IMR-90 (cell line): ENCODE measurements around the gene HMCN1. TPM values are rescaled to one million over a fixed set of nuclear protein-coding genes. Genes with fewer than 3 reads are reported as not detected.

Source experiments
- ATAC-seq: fragments of 200-7000 bp; cut with Tn5 transposase; 2 replicates; pipeline ENCODE4 v1.9.1; 2020; ENCODE audit warnings: low read depth, mild to moderate bottlenecking, moderate library complexity
- BruUV-seq: library from RNA; stranded (reverse); fragments of 400-500 nt; replicated peaks from 2 replicates; lab custom pipeline; 2021; lab: Mats Ljungman, UMichigan
- CTCF ChIA-PET: fragments of 300-600 bp; formaldehyde crosslinking; extraction: SDS; loops from one replicate; lab custom pipeline; 2021; ENCODE audit warnings: antibody characterized with exemption; lab: Yijun Ruan, JAX
- POLR2A ChIA-PET: fragments of 300-600 bp; sonication (Branson Sonifier 250); formaldehyde crosslinking; loops from one replicate; lab custom pipeline; 2022; ENCODE audit warnings: antibody characterized with exemption; ENCODE audit not compliant: unreplicated experiment; lab: Charles Lee
- DNase-seq: peaks from one replicate; pipeline ENCODE4 v3.0.0; 2013
- H2AFZ ChIP-seq: replicated peaks from 2 replicates; pipeline ENCODE3; 2013; ENCODE audit warnings: low read length, mild to moderate bottlenecking; ENCODE audit not compliant: poor library complexity
- H2AK5ac ChIP-seq: 2 replicates; pipeline ENCODE4 v1.6.1; 2013; ENCODE audit warnings: low read depth, low read length, inconsistent platforms
- H2AK9ac ChIP-seq: replicated peaks from 2 replicates; pipeline ENCODE3; 2013; ENCODE audit warnings: mild to moderate bottlenecking, low read depth, low read length, moderate library complexity; ENCODE audit not compliant: poor library complexity
- H2BK120ac ChIP-seq: 2 replicates; pipeline ENCODE4 v1.6.1; 2013; ENCODE audit warnings: low read depth, low read length, inconsistent platforms
- H2BK15ac ChIP-seq: 3 replicates; pipeline ENCODE4 v1.6.1; 2013; ENCODE audit warnings: low read depth, low read length, inconsistent platforms
- H2BK20ac ChIP-seq: 2 replicates; pipeline ENCODE4 v1.6.1; 2013; ENCODE audit warnings: low read depth, mild to moderate bottlenecking, inconsistent platforms, low read length, moderate library complexity
- H2BK5ac ChIP-seq: 2 replicates; pipeline ENCODE4 v1.6.1; 2013; ENCODE audit warnings: mild to moderate bottlenecking, low read depth, low read length, inconsistent platforms; ENCODE audit not compliant: poor library complexity, severe bottlenecking
- H3K14ac ChIP-seq: replicated peaks from 2 replicates; pipeline ENCODE4 v1.6.1; 2013; ENCODE audit warnings: low read depth, low read length, inconsistent platforms
- H3K18ac ChIP-seq: 2 replicates; pipeline ENCODE4 v1.6.1; 2013; ENCODE audit warnings: low read depth, low read length, control low read depth
- H3K23ac ChIP-seq: 2 replicates; pipeline ENCODE4 v1.6.1; 2013; ENCODE audit warnings: low read depth, low read length, inconsistent platforms
- H3K27ac ChIP-seq: 2 replicates; pipeline ENCODE4 v1.5.1; 2013; ENCODE audit warnings: mild to moderate bottlenecking, control low read depth, low read length; ENCODE audit not compliant: insufficient read depth
- H3K27me3 ChIP-seq: 2 replicates; pipeline ENCODE4 v1.6.1; 2013; ENCODE audit warnings: low read length; ENCODE audit not compliant: control insufficient read depth, insufficient read depth
- H3K36me3 ChIP-seq: 2 replicates; pipeline ENCODE4 v1.6.1; 2013; ENCODE audit warnings: low read length, mixed read lengths; ENCODE audit not compliant: control insufficient read depth, insufficient read depth
- H3K4ac ChIP-seq: 2 replicates; pipeline ENCODE4 v1.6.1; 2013; ENCODE audit warnings: low read depth, low read length, inconsistent platforms
- H3K4me1 ChIP-seq: 2 replicates; pipeline ENCODE4 v1.6.1; 2013; ENCODE audit warnings: low read length, mixed read lengths; ENCODE audit not compliant: control insufficient read depth, insufficient read depth
- H3K4me2 ChIP-seq: 2 replicates; pipeline ENCODE4 v1.6.1; 2013; ENCODE audit warnings: low read depth, mild to moderate bottlenecking, control low read depth, low read length, moderate library complexity
- H3K4me3 ChIP-seq: 2 replicates; pipeline ENCODE4 v1.5.1; 2013; ENCODE audit warnings: low read depth, mild to moderate bottlenecking, control low read depth, low read length, moderate library complexity; ENCODE audit not compliant: insufficient read depth
- H3K56ac ChIP-seq: 2 replicates; pipeline ENCODE4 v1.6.1; 2013; ENCODE audit warnings: low read length, inconsistent platforms; ENCODE audit not compliant: insufficient read depth; ENCODE audit errors: extremely low read depth
- H3K79me1 ChIP-seq, 2 experiments: 2 replicates each; pipeline ENCODE4 v1.6.1; 2013; ENCODE audit warnings: low read length in 2 of 2, inconsistent platforms in 1 of 2, low read depth in 1 of 2
- H3K9ac ChIP-seq: 2 replicates; pipeline ENCODE4 v1.6.1; 2013; ENCODE audit warnings: low read depth, low read length, control low read depth
- H3K9me1 ChIP-seq: 2 replicates; pipeline ENCODE4 v1.6.1; 2013; ENCODE audit warnings: low read length, inconsistent platforms; ENCODE audit not compliant: insufficient read depth
- H3K9me3 ChIP-seq: 2 replicates; pipeline ENCODE4 v1.6.1; 2013; ENCODE audit warnings: low read length; ENCODE audit not compliant: control insufficient read depth, insufficient read depth
- H4K20me1 ChIP-seq: 2 replicates; pipeline ENCODE4 v1.6.1; 2013; ENCODE audit warnings: low read length, inconsistent platforms; ENCODE audit not compliant: insufficient read depth
- H4K5ac ChIP-seq: 2 replicates; pipeline ENCODE4 v1.6.1; 2013; ENCODE audit warnings: mild to moderate bottlenecking, low read depth, low read length, control low read depth
- H4K8ac ChIP-seq, 2 experiments: 2 replicates each; pipeline ENCODE4 v1.6.1; 2013; ENCODE audit warnings: low read depth in 2 of 2, low read length in 2 of 2, control low read depth in 1 of 2, inconsistent platforms in 1 of 2
- H4K91ac ChIP-seq: 2 replicates; pipeline ENCODE4 v1.6.1; 2013; ENCODE audit warnings: low read depth, low read length, inconsistent platforms; ENCODE audit not compliant: insufficient read depth
- BHLHE40 ChIP-seq: fragments of 150-350 bp; IDR thresholded peaks from 2 replicates; pipeline ENCODE4 v1.6.1; 2016; ENCODE audit warnings: mild to moderate bottlenecking, low read depth, low read length
- CEBPB ChIP-seq: IDR thresholded peaks from 2 replicates; pipeline ENCODE4 v1.6.1; 2012; ENCODE audit warnings: low read depth, low read length, improper control_type of control experiment
- CHD1 ChIP-seq: IDR thresholded peaks from 2 replicates; pipeline ENCODE4 v1.6.1; 2012; ENCODE audit warnings: low read depth, low read length, improper control_type of control experiment
- CTCF ChIP-seq: conservative IDR thresholded peaks from 2 replicates; pipeline ENCODE4 v1.5.1; 2012; ENCODE audit warnings: mild to moderate bottlenecking, low read depth, low read length, improper control_type of control experiment
- ELK1 ChIP-seq: fragments of 150-350 bp; IDR thresholded peaks from 2 replicates; pipeline ENCODE4 v1.6.1; 2016; ENCODE audit warnings: low read depth, mild to moderate bottlenecking, low read length, moderate library complexity, borderline replicate concordance
- FOS ChIP-seq: fragments of 150-350 bp; IDR thresholded peaks from 2 replicates; pipeline ENCODE4 v1.6.1; 2016; ENCODE audit warnings: low read depth, low read length
- MAFK ChIP-seq: IDR thresholded peaks from 2 replicates; pipeline ENCODE4 v1.6.1; 2012; ENCODE audit warnings: low read depth, low read length, improper control_type of control experiment
- MAZ ChIP-seq: IDR thresholded peaks from 2 replicates; pipeline ENCODE4 v1.6.1; 2012; ENCODE audit warnings: low read depth, mild to moderate bottlenecking, low read length, improper control_type of control experiment, moderate library complexity, borderline replicate concordance
- MXI1 ChIP-seq: IDR thresholded peaks from 2 replicates; pipeline ENCODE4 v1.6.1; 2012; ENCODE audit warnings: low read depth, mild to moderate bottlenecking, low read length, moderate library complexity, borderline replicate concordance
- NFE2L2 ChIP-seq: fragments of 150-350 bp; IDR thresholded peaks from 2 replicates; pipeline ENCODE4 v1.6.1; 2016; ENCODE audit warnings: low read depth, mild to moderate bottlenecking, low read length
- POLR2A ChIP-seq: IDR thresholded peaks from 2 replicates; pipeline ENCODE4 v1.6.1; 2012; ENCODE audit warnings: mild to moderate bottlenecking, low read depth, low read length
- RAD21 ChIP-seq: IDR thresholded peaks from 2 replicates; pipeline ENCODE4 v1.6.1; 2012; ENCODE audit warnings: low read length, improper control_type of control experiment
- RCOR1 ChIP-seq: IDR thresholded peaks from 2 replicates; pipeline ENCODE4 v1.6.1; 2012; ENCODE audit warnings: mild to moderate bottlenecking, low read length, improper control_type of control experiment; ENCODE audit not compliant: insufficient replicate concordance
- RFX5 ChIP-seq: IDR thresholded peaks from 2 replicates; pipeline ENCODE4 v1.8.0; 2012; ENCODE audit warnings: low read depth, mild to moderate bottlenecking, low read length, moderate library complexity
- SMC3 ChIP-seq: fragments of 150-350 bp; IDR thresholded peaks from 2 replicates; pipeline ENCODE4 v1.6.1; 2016; ENCODE audit warnings: low read depth, mild to moderate bottlenecking, antibody characterized with exemption, low read length, moderate library complexity
- USF2 ChIP-seq: fragments of 150-350 bp; IDR thresholded peaks from 2 replicates; pipeline ENCODE4 v1.6.1; 2017; ENCODE audit warnings: mild to moderate bottlenecking, antibody characterized with exemption, low read length, low read depth
- WGBS, 2 experiments: methylation state at CpG; one replicate each; pipeline versions ENCODE4 v1.1.5 to v1.1.7; 2013; ENCODE audit warnings: missing lambda C conversion rate in 2 of 2; ENCODE audit not compliant: insufficient read length in 1 of 2; ENCODE audit errors: extremely low coverage in 2 of 2; 5-methylcytosine and 5-hydroxymethylcytosine counted together
- dilution Hi-C: fragments of 300-500 bp; cut with HindIII; formaldehyde crosslinking; loops from one replicate; pipeline ENCODE4 v1.14.3; 2018; ENCODE audit warnings: low sequenced_read_pairs; ENCODE audit not compliant: unreplicated experiment
- in situ Hi-C: fragments of 300-500 bp; cut with MboI; formaldehyde crosslinking; loops from 3 replicates; pipeline ENCODE4 v1.14.3; 2019; ENCODE audit warnings: low sequenced_read_pairs, inconsistent platforms, mixed read lengths
- intact Hi-C: fragments of 100-400 bp; cut with micrococcal nuclease; formaldehyde crosslinking; loops from 2 replicates; pipeline ENCODE4 v1.10.0; 2022
- polyA plus RNA-seq, 3 experiments: library from polyadenylated mRNA; depleted of rRNA; stranded (reverse); fragments of >200 nt; gene quantifications; 2 replicates each; pipeline ENCODE4 v1.2.3, GENCODE V29; 2012; ENCODE audit warnings: low replicate concordance in 1 of 3
- total RNA-seq: library from RNA; depleted of rRNA; stranded (reverse); fragments of >200 nt; gene quantifications from 2 replicates; pipeline ENCODE4 v1.2.3, GENCODE V29; 2012

HMCN1 gene
- total and polyA plus RNA-seq, 2 of the 4 experiments (the other 2 are of a cell fraction), result 6.1 to 11.7 TPM

- Histone ChIP-seq H3K14ac (no peak overlapping the region), H3K9ac (no peak overlapping the region), H4K5ac (no peak overlapping the region), H3K4me2 (no peak overlapping the region), H3K9me3 (no peaks in the 10 kb centered on the region), H2BK120ac (no peak overlapping the region), H3K9me1 (no peaks in the 10 kb centered on the region), H3K56ac (no peak overlapping the region), H2BK20ac (no peak overlapping the region), H2AK9ac (no peak overlapping the region), H3K27ac (no peak overlapping the region), H4K8ac (no peak overlapping the region; a peak in 1 of 4 replicates), H4K20me1 (no peaks in the 10 kb centered on the region), H3K79me1 (no peaks in the 10 kb centered on the region), H3K4ac (no peak overlapping the region), H3K4me3 (no peak overlapping the region), H2AK5ac (no peak overlapping the region), H2AFZ (no peak overlapping the region), H3K36me3 (no peaks in the 10 kb centered on the region), H3K18ac (no peak overlapping the region), H3K4me1 (peaks cover 3% of the 10 kb centered on the region; the same call in 1 of the 2 replicates), H4K91ac (no peak overlapping the region), H3K23ac (no peak overlapping the region), H3K27me3 (no peaks in the 10 kb centered on the region), H2BK15ac (no peak overlapping the region), H2BK5ac (no peak overlapping the region)
- intact Hi-C loops, result no loop called here
- WGBS, 2 experiments, result no CpG with 5 or more reads among the region's 3 CpGs
- in situ Hi-C loops, result no loop called here
- ATAC-seq (0 out of 2 replicates have a peak, but pooled peaks have one; percentile 32), DNase-seq (peak; percentile 46)
- BruUV-seq, result no TSS peak
- POLR2A ChIA-PET, result no interaction called here
- dilution Hi-C loops, result no loop called here
- TF ChIP-seq RFX5 (no peak), CEBPB (no peak), MXI1 (no peak), MAZ (no peak), CHD1 (no peak), NFE2L2 (no peak), CTCF (no peak), ELK1 (no peak), MAFK (no peak), BHLHE40 (no peak), RAD21 (no peak), USF2 (no peak), RCOR1 (no peak), FOS (no peak), SMC3 (no peak), POLR2A (no peak)
- CTCF ChIA-PET, result interaction anchor here (0.7 kb wide), 1 partner anchor 522 kb away, joined by 3 read pairs; no protein-coding TSS in a partner anchor
Measured at GRCh38 chr1:185894791-185895190, 160.6 kb downstream of the HMCN1 start.
